Trophoblast cell (in vitro differentiated cells and primary cell): Measurements from ENCODE around the gene EIF2AK2.

ENCODE experiments used
- DNase-seq, 2 donors: peaks; one replicate each; pipeline ENCODE4 v3.0.0-alpha.2; 2016
- H2AFZ ChIP-seq: 2 replicates; pipeline ENCODE4 v1.6.1; 2013; ENCODE audit warnings: low read length, moderate library complexity, mild to moderate bottlenecking; ENCODE audit not compliant: insufficient read depth, poor library complexity
- H2AK5ac ChIP-seq: 2 replicates; pipeline ENCODE4 v1.6.1; 2013; ENCODE audit warnings: mild to moderate bottlenecking, low read length
- H2BK120ac ChIP-seq: 2 replicates; pipeline ENCODE4 v1.6.1; 2013; ENCODE audit warnings: low read length, mild to moderate bottlenecking, moderate library complexity; ENCODE audit not compliant: insufficient read depth, poor library complexity
- H2BK12ac ChIP-seq: 2 replicates; pipeline ENCODE4 v1.6.1; 2013; ENCODE audit warnings: mild to moderate bottlenecking, low read length, moderate library complexity
- H2BK5ac ChIP-seq: 2 replicates; pipeline ENCODE4 v1.6.1; 2013; ENCODE audit warnings: low read length, low read depth, moderate library complexity, mild to moderate bottlenecking; ENCODE audit not compliant: poor library complexity
- H3K14ac ChIP-seq: 2 replicates; pipeline ENCODE4 v1.6.1; 2013; ENCODE audit warnings: mild to moderate bottlenecking, low read length
- H3K18ac ChIP-seq: 2 replicates; pipeline ENCODE4 v1.6.1; 2013; ENCODE audit warnings: mild to moderate bottlenecking, low read length
- H3K23ac ChIP-seq: 2 replicates; pipeline ENCODE4 v1.6.1; 2013; ENCODE audit warnings: low read length
- H3K27ac ChIP-seq: 2 replicates; pipeline ENCODE4 v1.5.1; 2013; ENCODE audit warnings: low read depth, mild to moderate bottlenecking, inconsistent platforms, low read length, moderate library complexity
- H3K27me3 ChIP-seq: 2 replicates; pipeline ENCODE4 v1.6.1; 2013; ENCODE audit warnings: inconsistent platforms, mild to moderate bottlenecking, low read length, moderate library complexity; ENCODE audit not compliant: insufficient read depth
- H3K36me3 ChIP-seq, 2 experiments: 1 replicate in 1 of 2; 2 replicates in 1 of 2; pipeline ENCODE4 v1.6.1; 2013; ENCODE audit warnings: low read length in 2 of 2, mild to moderate bottlenecking in 2 of 2, moderate library complexity in 1 of 2; ENCODE audit not compliant: insufficient read depth in 2 of 2, control insufficient read depth in 1 of 2
- H3K4ac ChIP-seq: 2 replicates; pipeline ENCODE4 v1.6.1; 2013; ENCODE audit warnings: low read depth, mild to moderate bottlenecking, low read length, moderate library complexity
- H3K4me1 ChIP-seq, 2 experiments: 1 replicate in 1 of 2; 2 replicates in 1 of 2; pipeline ENCODE4 v1.6.1; 2013; ENCODE audit warnings: low read length in 2 of 2, mild to moderate bottlenecking in 2 of 2, moderate library complexity in 1 of 2; ENCODE audit not compliant: insufficient read depth in 2 of 2, control insufficient read depth in 1 of 2
- H3K4me2 ChIP-seq: 2 replicates; pipeline ENCODE4 v1.6.1; 2013; ENCODE audit warnings: inconsistent platforms, mild to moderate bottlenecking, low read length, moderate library complexity
- H3K4me3 ChIP-seq: 2 replicates; pipeline ENCODE4 v1.5.1; 2013; ENCODE audit warnings: mild to moderate bottlenecking, low read depth, low read length, inconsistent platforms
- H3K79me1 ChIP-seq: one replicate; pipeline ENCODE4 v1.6.1; 2013; ENCODE audit warnings: low read length
- H3K79me2 ChIP-seq: 2 replicates; pipeline ENCODE4 v1.6.1; 2013; ENCODE audit warnings: low read length, mild to moderate bottlenecking; ENCODE audit not compliant: control insufficient read depth, insufficient read depth, poor library complexity
- H3K9ac ChIP-seq: 2 replicates; pipeline ENCODE4 v1.6.1; 2013; ENCODE audit warnings: mild to moderate bottlenecking, low read length
- H3K9me3 ChIP-seq: 2 replicates; pipeline ENCODE4 v1.6.1; 2013; ENCODE audit warnings: low read depth, mild to moderate bottlenecking, control low read depth, inconsistent platforms, low read length; ENCODE audit not compliant: insufficient read depth
- H4K12ac ChIP-seq: 2 replicates; pipeline ENCODE4 v1.6.1; 2013; ENCODE audit warnings: low read depth, mild to moderate bottlenecking, low read length, moderate library complexity
- H4K8ac ChIP-seq: 2 replicates; pipeline ENCODE4 v1.6.1; 2013; ENCODE audit warnings: low read depth, mild to moderate bottlenecking, low read length, moderate library complexity
- H4K91ac ChIP-seq: one replicate; pipeline ENCODE4 v1.6.1; 2013; ENCODE audit warnings: low read depth, mild to moderate bottlenecking, low read length, moderate library complexity
- WGBS: extraction: QIAGEN DNeasy Blood & Tissue Kit; methylation state at CpG from one replicate; pipeline ENCODE4 v1.1.7; 2013; ENCODE audit warnings: missing lambda C conversion rate; ENCODE audit not compliant: insufficient read length, insufficient coverage; ENCODE audit errors: extremely low coverage; 5-methylcytosine and 5-hydroxymethylcytosine counted together

EIF2AK2 gene

DNA sequence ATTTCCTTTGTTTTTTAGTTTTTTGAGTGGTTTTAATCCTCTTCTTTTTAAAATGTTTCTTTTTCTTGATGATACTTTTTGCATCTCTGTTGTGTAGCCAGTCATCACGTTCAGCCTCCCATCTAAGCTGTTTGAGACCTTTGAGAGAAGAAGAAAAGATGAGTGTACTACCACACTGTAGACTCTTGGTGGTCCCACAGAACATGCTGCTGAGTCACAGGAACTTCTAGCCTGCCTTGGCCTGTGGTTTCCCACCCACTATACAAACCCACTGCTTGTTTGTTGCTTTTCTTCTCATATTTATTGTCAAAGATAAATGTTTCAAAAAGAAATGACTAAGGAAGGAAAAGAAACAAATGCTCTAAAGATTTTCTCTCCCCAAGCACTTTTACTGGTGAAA is 45.0 kb upstream of the EIF2AK2 start:
- Histone ChIP-seq H3K27ac (no peak overlapping the region), H2BK5ac (no peak overlapping the region), H3K4me1 (peaks cover 0 to 2% of the 10 kb centered on the region in 2 experiments), H3K36me3 (peaks cover 13 to 19% of the 10 kb centered on the region in 2 experiments), H3K9me3 (no peaks in the 10 kb centered on the region), H4K12ac (no peak overlapping the region), H2BK12ac (no peak overlapping the region), H2AK5ac (no peak overlapping the region), H2BK120ac (no peak overlapping the region), H3K14ac (no peak overlapping the region), H3K79me2 (peaks cover 1% of the 10 kb centered on the region), H3K18ac (no peak overlapping the region), H4K8ac (no peak overlapping the region), H3K79me1 (peaks cover 1% of the 10 kb centered on the region), H3K4ac (no peak overlapping the region), H4K91ac (no peak overlapping the region), H3K4me3 (no peak overlapping the region), H2AFZ (no peak overlapping the region), H3K9ac (no peak overlapping the region), H3K4me2 (no peak overlapping the region), H3K23ac (no peak overlapping the region), H3K27me3 (no peaks in the 10 kb centered on the region)
- WGBS: no CpG with 5 or more reads among the region's 1 CpG
- DNase-seq: no peak

DNA sequence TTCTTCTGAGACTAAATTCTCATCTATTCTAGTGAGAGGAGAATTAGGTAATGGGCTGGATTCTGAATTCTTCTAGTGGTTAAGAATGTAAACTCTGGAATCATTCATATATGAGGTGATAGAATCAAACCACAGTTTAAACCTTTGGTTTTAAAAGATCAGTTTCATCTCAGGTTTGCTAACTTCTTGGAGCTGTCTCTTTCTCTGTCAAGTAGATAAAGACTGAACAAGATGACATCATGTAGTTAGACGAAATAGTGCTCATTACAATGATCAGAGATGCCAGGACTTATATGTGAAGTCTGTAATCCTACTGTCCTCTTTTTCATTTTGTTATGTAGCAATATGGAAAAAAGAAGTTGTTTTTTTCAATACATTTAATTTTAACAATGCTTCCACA is 44.4 kb upstream of the EIF2AK2 start:
- DNase-seq: no peak
- H3K79me2 ChIP-seq: peaks cover 5% of the 10 kb centered on the region
- no peak overlapping the region for H3K4ac ChIP-seq
- no peak overlapping the region for H4K91ac ChIP-seq
- no peak overlapping the region for H4K12ac ChIP-seq
- WGBS: no CpG with 5 or more reads among the region's 1 CpG
- H3K36me3 ChIP-seq: peaks cover 10 to 16% of the 10 kb centered on the region in 2 experiments
- no peak overlapping the region for H2BK5ac ChIP-seq
- no peak overlapping the region for H3K4me3 ChIP-seq
- no peak overlapping the region for H3K18ac ChIP-seq
- H2BK12ac ChIP-seq: no peak overlapping the region
- no peak overlapping the region for H2AFZ ChIP-seq
- no peak overlapping the region for H3K23ac ChIP-seq
- no peaks in the 10 kb centered on the region for H3K27me3 ChIP-seq
- no peak overlapping the region for H3K27ac ChIP-seq
- no peak overlapping the region for H3K14ac ChIP-seq
- no peak overlapping the region for H2BK120ac ChIP-seq
- H3K79me1 ChIP-seq: peaks cover 7% of the 10 kb centered on the region
- no peak overlapping the region for H3K9ac ChIP-seq
- no peaks in the 10 kb centered on the region for H3K9me3 ChIP-seq
- no peak overlapping the region for H2AK5ac ChIP-seq
- H3K4me1 ChIP-seq: peaks cover 0 to 2% of the 10 kb centered on the region in 2 experiments
- no peak overlapping the region for H4K8ac ChIP-seq
- H3K4me2 ChIP-seq: no peak overlapping the region

DNA sequence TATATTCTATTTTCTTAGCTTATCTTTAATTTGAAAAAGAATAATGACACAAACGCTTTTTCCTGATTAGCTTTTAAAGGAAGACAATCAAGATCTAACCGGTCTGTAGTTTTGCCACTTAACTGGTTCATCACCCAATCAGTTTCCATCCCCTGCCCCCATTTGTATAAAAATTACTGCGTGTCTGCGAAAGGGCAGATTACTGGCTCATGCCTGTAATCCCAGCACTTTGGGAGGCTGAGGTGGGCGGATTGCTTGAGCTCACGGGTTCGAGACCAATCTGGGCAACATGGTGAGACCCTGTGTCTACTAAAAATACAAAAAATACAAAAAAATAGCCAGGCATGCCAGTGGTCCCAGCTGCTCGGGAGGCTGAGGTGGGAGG is 41.9 kb upstream of the EIF2AK2 start:
- peaks cover 6 to 9% of the 10 kb centered on the region in 2 experiments for H3K36me3 ChIP-seq
- no peak overlapping the region for H2BK120ac ChIP-seq
- no peak overlapping the region for H3K14ac ChIP-seq
- peaks cover 5% of the 10 kb centered on the region for H3K79me2 ChIP-seq
- H3K9ac ChIP-seq: no peak overlapping the region
- H2AK5ac ChIP-seq: no peak overlapping the region
- peaks cover 8% of the 10 kb centered on the region for H3K79me1 ChIP-seq
- H3K9me3 ChIP-seq: no peaks in the 10 kb centered on the region
- no peak overlapping the region for H3K27ac ChIP-seq
- no peak overlapping the region for H4K12ac ChIP-seq
- no peak overlapping the region for H2BK12ac ChIP-seq
- no peak overlapping the region for H3K18ac ChIP-seq
- H3K4me2 ChIP-seq: no peak overlapping the region
- no peak overlapping the region for H2BK5ac ChIP-seq
- no peak overlapping the region for H3K4me3 ChIP-seq
- H3K23ac ChIP-seq: no peak overlapping the region
- H3K27me3 ChIP-seq: no peaks in the 10 kb centered on the region
- H4K8ac ChIP-seq: no peak overlapping the region
- H4K91ac ChIP-seq: no peak overlapping the region
- no CpG with 5 or more reads among the region's 8 CpGs for WGBS
- H2AFZ ChIP-seq: no peak overlapping the region
- no peak for DNase-seq
- no peak overlapping the region for H3K4ac ChIP-seq
- H3K4me1 ChIP-seq: no peaks in the 10 kb centered on the region

DNA sequence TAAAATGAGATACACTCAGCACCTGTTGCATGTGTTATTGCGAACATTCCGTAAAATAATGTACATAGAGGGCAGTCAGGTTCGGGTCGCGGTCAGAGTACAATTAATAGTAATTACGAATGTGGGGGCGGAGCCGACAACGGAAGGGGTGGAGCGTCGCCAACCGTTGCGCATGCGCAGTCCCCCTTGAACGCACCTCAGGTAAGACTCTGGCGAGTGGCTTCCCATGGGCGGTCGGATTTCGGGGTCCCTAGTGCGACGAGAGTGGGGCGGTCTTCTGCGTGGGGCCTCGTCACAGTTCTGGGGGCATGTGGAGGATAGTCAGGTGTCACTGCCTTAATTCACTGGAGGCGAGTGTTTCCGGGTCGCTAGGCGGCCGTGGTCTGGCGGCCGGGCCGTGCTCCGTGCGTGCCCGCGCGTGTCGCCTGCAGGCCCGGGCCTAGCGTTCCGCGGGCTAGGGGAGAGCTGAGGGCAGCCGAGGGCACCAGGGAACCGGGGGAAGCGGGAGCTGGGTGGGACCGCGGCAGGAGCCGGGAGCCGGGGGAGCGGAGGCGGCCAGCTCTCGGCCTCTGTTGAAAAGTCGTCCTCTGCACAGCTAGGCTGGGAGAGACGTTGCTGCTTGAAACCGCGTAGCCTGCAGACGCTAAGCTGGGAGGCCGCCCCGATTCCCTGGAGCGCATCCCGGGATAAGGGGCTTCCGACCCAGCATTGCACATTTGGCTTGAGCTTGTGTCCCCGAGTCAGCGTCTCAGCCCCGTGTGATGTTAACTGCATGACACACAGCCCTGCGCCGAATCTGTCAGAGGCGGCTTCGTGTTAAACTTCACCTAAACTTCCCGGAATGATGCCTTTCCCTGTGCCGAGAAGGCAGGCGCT is 39.8 kb upstream of the EIF2AK2 start, which contains the start of gene CEBPZOS:
CEBPZOS (plus strand) TSS at position 177 of the 876 bp plus-strand sequence. CDS start 3,209 bp downstream, outside the sequence.
- H3K36me3 ChIP-seq: peaks cover 4 to 5% of the 10 kb centered on the region in 2 experiments
- H2BK5ac ChIP-seq: peak within 1 kb of the TSS; percentile 80
- H3K9me3 ChIP-seq: no peaks in the 10 kb centered on the region
- no peaks in the 10 kb centered on the region for H3K4me1 ChIP-seq
- peaks cover 8% of the 10 kb centered on the region for H3K79me1 ChIP-seq
- no peak within 1 kb of the TSS for H3K23ac ChIP-seq
- peaks cover 5% of the 10 kb centered on the region for H3K79me2 ChIP-seq
- H3K27me3 ChIP-seq: no peaks in the 10 kb centered on the region
- WGBS: no CpG with 5 or more reads among the region's 72 CpGs
- peak within 1 kb of the TSS; percentile 89 for H3K4me3 ChIP-seq
- peak within 1 kb of the TSS; percentile 81 for H3K18ac ChIP-seq
- no peak within 1 kb of the TSS for H2BK12ac ChIP-seq
- peak within 1 kb of the TSS; percentile 84 for H2BK120ac ChIP-seq
- H4K91ac ChIP-seq: peak within 1 kb of the TSS; percentile 86
- H3K27ac ChIP-seq: peak within 1 kb of the TSS; percentile 18
- H4K8ac ChIP-seq: peak within 1 kb of the TSS; percentile 93
- H3K4me2 ChIP-seq: peak within 1 kb of the TSS; percentile 80
- peak within 1 kb of the TSS; percentile 76 for H3K4ac ChIP-seq
- peak within 1 kb of the TSS; percentile 75 for H3K9ac ChIP-seq
- H4K12ac ChIP-seq: peak within 1 kb of the TSS; percentile 76
- H2AK5ac ChIP-seq: no peak within 1 kb of the TSS
- H2AFZ ChIP-seq: peak within 1 kb of the TSS; percentile 93
- H3K14ac ChIP-seq: peak within 1 kb of the TSS; percentile 86
- DNase-seq: peak; percentile 84 to 92
